Trophoblast cell (in vitro differentiated cells and primary cell): Measurements from ENCODE around the gene TRIM10.

Source experiments
- DNase-seq, 2 donors: peaks; one replicate each; pipeline ENCODE4 v3.0.0-alpha.2; 2016
- H2AFZ ChIP-seq: 2 replicates; pipeline ENCODE4 v1.6.1; 2013; ENCODE audit warnings: low read length, moderate library complexity, mild to moderate bottlenecking; ENCODE audit not compliant: insufficient read depth, poor library complexity
- H2AK5ac ChIP-seq: 2 replicates; pipeline ENCODE4 v1.6.1; 2013; ENCODE audit warnings: mild to moderate bottlenecking, low read length
- H2BK120ac ChIP-seq: 2 replicates; pipeline ENCODE4 v1.6.1; 2013; ENCODE audit warnings: low read length, mild to moderate bottlenecking, moderate library complexity; ENCODE audit not compliant: insufficient read depth, poor library complexity
- H2BK12ac ChIP-seq: 2 replicates; pipeline ENCODE4 v1.6.1; 2013; ENCODE audit warnings: mild to moderate bottlenecking, low read length, moderate library complexity
- H2BK5ac ChIP-seq: 2 replicates; pipeline ENCODE4 v1.6.1; 2013; ENCODE audit warnings: low read length, low read depth, moderate library complexity, mild to moderate bottlenecking; ENCODE audit not compliant: poor library complexity
- H3K14ac ChIP-seq: 2 replicates; pipeline ENCODE4 v1.6.1; 2013; ENCODE audit warnings: mild to moderate bottlenecking, low read length
- H3K18ac ChIP-seq: 2 replicates; pipeline ENCODE4 v1.6.1; 2013; ENCODE audit warnings: mild to moderate bottlenecking, low read length
- H3K23ac ChIP-seq: 2 replicates; pipeline ENCODE4 v1.6.1; 2013; ENCODE audit warnings: low read length
- H3K27ac ChIP-seq: 2 replicates; pipeline ENCODE4 v1.5.1; 2013; ENCODE audit warnings: low read depth, mild to moderate bottlenecking, inconsistent platforms, low read length, moderate library complexity
- H3K27me3 ChIP-seq: 2 replicates; pipeline ENCODE4 v1.6.1; 2013; ENCODE audit warnings: inconsistent platforms, mild to moderate bottlenecking, low read length, moderate library complexity; ENCODE audit not compliant: insufficient read depth
- H3K36me3 ChIP-seq, 2 experiments: 1 replicate in 1 of 2; 2 replicates in 1 of 2; pipeline ENCODE4 v1.6.1; 2013; ENCODE audit warnings: low read length in 2 of 2, mild to moderate bottlenecking in 2 of 2, moderate library complexity in 1 of 2; ENCODE audit not compliant: insufficient read depth in 2 of 2, control insufficient read depth in 1 of 2
- H3K4ac ChIP-seq: 2 replicates; pipeline ENCODE4 v1.6.1; 2013; ENCODE audit warnings: low read depth, mild to moderate bottlenecking, low read length, moderate library complexity
- H3K4me1 ChIP-seq, 2 experiments: 1 replicate in 1 of 2; 2 replicates in 1 of 2; pipeline ENCODE4 v1.6.1; 2013; ENCODE audit warnings: low read length in 2 of 2, mild to moderate bottlenecking in 2 of 2, moderate library complexity in 1 of 2; ENCODE audit not compliant: insufficient read depth in 2 of 2, control insufficient read depth in 1 of 2
- H3K4me2 ChIP-seq: 2 replicates; pipeline ENCODE4 v1.6.1; 2013; ENCODE audit warnings: inconsistent platforms, mild to moderate bottlenecking, low read length, moderate library complexity
- H3K4me3 ChIP-seq: 2 replicates; pipeline ENCODE4 v1.5.1; 2013; ENCODE audit warnings: mild to moderate bottlenecking, low read depth, low read length, inconsistent platforms
- H3K79me1 ChIP-seq: one replicate; pipeline ENCODE4 v1.6.1; 2013; ENCODE audit warnings: low read length
- H3K79me2 ChIP-seq: 2 replicates; pipeline ENCODE4 v1.6.1; 2013; ENCODE audit warnings: low read length, mild to moderate bottlenecking; ENCODE audit not compliant: control insufficient read depth, insufficient read depth, poor library complexity
- H3K9ac ChIP-seq: 2 replicates; pipeline ENCODE4 v1.6.1; 2013; ENCODE audit warnings: mild to moderate bottlenecking, low read length
- H3K9me3 ChIP-seq: 2 replicates; pipeline ENCODE4 v1.6.1; 2013; ENCODE audit warnings: low read depth, mild to moderate bottlenecking, control low read depth, inconsistent platforms, low read length; ENCODE audit not compliant: insufficient read depth
- H4K12ac ChIP-seq: 2 replicates; pipeline ENCODE4 v1.6.1; 2013; ENCODE audit warnings: low read depth, mild to moderate bottlenecking, low read length, moderate library complexity
- H4K8ac ChIP-seq: 2 replicates; pipeline ENCODE4 v1.6.1; 2013; ENCODE audit warnings: low read depth, mild to moderate bottlenecking, low read length, moderate library complexity
- H4K91ac ChIP-seq: one replicate; pipeline ENCODE4 v1.6.1; 2013; ENCODE audit warnings: low read depth, mild to moderate bottlenecking, low read length, moderate library complexity
- WGBS: extraction: QIAGEN DNeasy Blood & Tissue Kit; methylation state at CpG from one replicate; pipeline ENCODE4 v1.1.7; 2013; ENCODE audit warnings: missing lambda C conversion rate; ENCODE audit not compliant: insufficient read length, insufficient coverage; ENCODE audit errors: extremely low coverage; 5-methylcytosine and 5-hydroxymethylcytosine counted together

The TRIM10 gene

DNA sequence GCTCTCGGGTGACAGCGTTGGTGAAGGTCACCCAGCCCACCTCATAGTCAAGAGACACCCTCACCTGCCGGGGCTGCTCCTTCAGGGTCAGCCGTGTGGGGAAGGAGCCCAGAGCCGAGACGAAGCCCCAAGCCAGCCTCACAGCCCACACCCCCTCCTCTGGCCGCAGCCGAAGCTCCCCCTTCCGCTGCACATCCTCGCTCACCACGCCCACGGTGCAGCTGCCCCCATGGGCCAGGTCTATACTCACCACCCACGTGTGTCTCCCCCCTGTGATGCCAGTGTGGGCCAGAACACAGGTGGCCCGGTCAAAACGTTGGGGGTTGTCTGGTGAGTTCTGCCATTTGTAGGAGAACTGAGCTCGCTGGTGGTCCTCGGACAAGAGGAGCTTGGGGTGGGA lies 7.0 kb downstream of the TRIM10 start:
- H3K4me3 ChIP-seq = no peak overlapping the region
- no peak overlapping the region for H2BK120ac ChIP-seq
- no peak overlapping the region for H2AK5ac ChIP-seq
- H3K79me2 ChIP-seq = no peaks in the 10 kb centered on the region
- H3K18ac ChIP-seq = no peak overlapping the region
- H3K9ac ChIP-seq = no peak overlapping the region
- H3K79me1 ChIP-seq = no peaks in the 10 kb centered on the region
- no peak overlapping the region for H3K4ac ChIP-seq
- H3K4me1 ChIP-seq = no peaks in the 10 kb centered on the region
- H3K14ac ChIP-seq = no peak overlapping the region
- H2AFZ ChIP-seq = no peak overlapping the region
- no peak overlapping the region for H2BK12ac ChIP-seq
- no peak for DNase-seq
- no peak overlapping the region for H3K27ac ChIP-seq
- no peaks in the 10 kb centered on the region for H3K27me3 ChIP-seq
- H4K8ac ChIP-seq = no peak overlapping the region
- H4K91ac ChIP-seq = no peak overlapping the region
- H3K9me3 ChIP-seq = no peaks in the 10 kb centered on the region
- WGBS = no CpG with 5 or more reads among the region's 17 CpGs
- H3K36me3 ChIP-seq = no peaks in the 10 kb centered on the region
- H2BK5ac ChIP-seq = no peak overlapping the region
- H3K23ac ChIP-seq = no peak overlapping the region
- no peak overlapping the region for H4K12ac ChIP-seq
- H3K4me2 ChIP-seq = no peak overlapping the region

DNA sequence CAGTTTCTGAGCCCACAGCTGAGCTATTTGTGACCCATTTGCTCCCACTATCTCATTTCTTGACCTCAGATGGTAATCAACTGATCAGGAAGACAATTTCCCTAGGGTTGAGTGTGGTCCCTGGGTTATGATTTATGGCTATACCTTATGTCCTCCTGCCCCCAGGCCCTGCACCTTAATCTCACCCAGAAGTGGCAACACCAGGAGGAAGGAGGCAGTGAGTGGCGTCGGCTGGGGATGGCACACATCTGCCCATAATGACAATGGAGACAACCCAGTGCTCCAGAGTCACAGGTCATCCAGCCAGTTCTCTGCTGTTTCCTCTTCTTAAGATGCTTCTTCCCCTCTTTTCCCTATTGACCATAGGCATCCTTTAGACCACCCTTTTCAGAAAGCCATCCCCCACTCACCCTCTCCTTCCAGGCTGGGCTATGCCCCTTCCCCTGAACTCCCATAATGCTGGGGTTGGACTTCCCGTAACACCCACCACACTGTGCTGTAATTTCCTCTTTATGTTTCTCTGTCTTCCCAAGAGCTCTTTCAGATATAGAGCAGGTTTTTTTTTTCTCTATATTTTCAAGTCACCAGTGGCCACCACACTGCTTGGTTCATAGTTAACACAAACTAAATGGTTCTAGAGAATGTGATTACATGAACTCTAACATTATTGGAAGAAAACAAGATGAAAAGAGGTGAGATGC lies 8.0 kb downstream of the TRIM10 start:
- Histone ChIP-seq H2BK120ac (no peak overlapping the region), H3K79me1 (no peaks in the 10 kb centered on the region), H3K4ac (no peak overlapping the region), H3K4me2 (no peak overlapping the region), H4K12ac (no peak overlapping the region), H3K4me1 (no peaks in the 10 kb centered on the region), H2BK12ac (no peak overlapping the region), H2AK5ac (no peak overlapping the region), H3K14ac (no peak overlapping the region), H3K36me3 (no peaks in the 10 kb centered on the region), H3K9ac (no peak overlapping the region), H3K4me3 (peak overlapping the region; percentile 3), H3K23ac (no peak overlapping the region), H2BK5ac (no peak overlapping the region), H3K79me2 (no peaks in the 10 kb centered on the region), H3K18ac (no peak overlapping the region), H3K27ac (no peak overlapping the region), H2AFZ (no peak overlapping the region), H3K9me3 (no peaks in the 10 kb centered on the region), H4K91ac (no peak overlapping the region), H4K8ac (no peak overlapping the region), H3K27me3 (no peaks in the 10 kb centered on the region)
- WGBS = no CpG with 5 or more reads among the region's 3 CpGs
- DNase-seq = no peak

DNA sequence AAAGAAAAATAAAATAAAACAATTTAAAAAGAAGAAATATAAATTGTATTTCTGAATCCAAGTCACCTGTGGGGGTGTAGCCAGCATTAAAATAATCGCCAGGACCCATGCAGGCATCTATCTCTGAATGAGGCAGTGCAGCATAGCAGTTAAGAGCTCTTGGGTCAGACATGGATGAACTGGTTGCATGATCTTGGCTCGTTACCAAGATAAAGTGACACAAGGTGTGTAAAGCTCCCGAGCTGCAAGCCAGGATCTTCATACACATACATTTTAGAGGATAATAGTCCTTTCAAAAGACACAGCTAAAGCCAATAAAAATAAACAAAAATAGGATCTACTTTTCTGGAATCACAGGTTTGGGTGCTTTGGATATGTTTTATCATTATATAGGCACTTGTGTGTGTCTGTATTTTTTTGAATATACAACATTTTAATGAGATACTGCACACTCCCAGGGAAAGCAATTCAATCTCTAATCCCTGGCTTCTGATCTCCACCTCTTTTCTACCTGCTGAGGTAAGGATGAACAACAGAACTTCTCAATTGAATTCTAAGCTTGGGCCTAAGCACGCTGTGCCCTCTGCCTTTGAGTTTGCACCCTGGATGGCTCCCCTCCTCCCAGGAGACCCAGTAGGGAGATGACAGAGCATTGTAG lies 8.9 kb downstream of the TRIM10 start:
- no peak overlapping the region for H3K4me3 ChIP-seq
- no CpG with 5 or more reads among the region's 4 CpGs for WGBS
- no peak overlapping the region for H3K27ac ChIP-seq
- H2AK5ac ChIP-seq = no peak overlapping the region
- H3K23ac ChIP-seq = no peak overlapping the region
- no peaks in the 10 kb centered on the region for H3K79me2 ChIP-seq
- H4K8ac ChIP-seq = no peak overlapping the region
- no peak overlapping the region for H2BK5ac ChIP-seq
- no peaks in the 10 kb centered on the region for H3K27me3 ChIP-seq
- H2AFZ ChIP-seq = no peak overlapping the region
- no peaks in the 10 kb centered on the region for H3K36me3 ChIP-seq
- H3K18ac ChIP-seq = no peak overlapping the region
- no peaks in the 10 kb centered on the region for H3K9me3 ChIP-seq
- H3K4ac ChIP-seq = no peak overlapping the region
- no peaks in the 10 kb centered on the region for H3K4me1 ChIP-seq
- no peak overlapping the region for H3K4me2 ChIP-seq
- H2BK12ac ChIP-seq = no peak overlapping the region
- no peaks in the 10 kb centered on the region for H3K79me1 ChIP-seq
- no peak overlapping the region for H3K14ac ChIP-seq
- H4K91ac ChIP-seq = no peak overlapping the region
- DNase-seq = no peak
- H3K9ac ChIP-seq = no peak overlapping the region
- no peak overlapping the region for H2BK120ac ChIP-seq
- H4K12ac ChIP-seq = no peak overlapping the region

DNA sequence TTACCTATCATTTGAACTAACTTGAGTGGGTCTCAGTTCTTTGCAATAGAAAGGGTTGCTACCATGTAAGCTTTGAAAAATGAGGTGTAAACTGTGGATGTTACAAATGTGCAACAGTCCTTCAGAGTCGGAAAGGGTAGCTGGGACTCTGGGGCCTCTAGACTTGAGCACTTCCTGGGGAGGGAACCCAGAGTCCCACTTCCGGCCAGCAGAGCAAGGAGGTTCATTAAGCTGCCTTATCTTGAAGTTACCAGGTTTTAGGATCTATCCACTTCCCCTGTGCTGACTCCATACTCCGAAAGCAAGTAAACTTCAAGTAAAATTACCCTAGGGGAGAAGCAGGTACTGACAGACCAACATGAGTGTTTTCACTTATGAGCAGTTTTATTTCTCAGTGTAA lies 9.4 kb downstream of the TRIM10 start:
- no peak overlapping the region for H4K12ac ChIP-seq
- H2BK12ac ChIP-seq = no peak overlapping the region
- H3K4me3 ChIP-seq = no peak overlapping the region
- no peaks in the 10 kb centered on the region for H3K27me3 ChIP-seq
- H3K23ac ChIP-seq = no peak overlapping the region
- no peak overlapping the region for H2BK120ac ChIP-seq
- no peak overlapping the region for H3K4me2 ChIP-seq
- no peaks in the 10 kb centered on the region for H3K9me3 ChIP-seq
- no peak for DNase-seq
- H3K4me1 ChIP-seq = no peaks in the 10 kb centered on the region
- H3K79me2 ChIP-seq = no peaks in the 10 kb centered on the region
- H3K18ac ChIP-seq = no peak overlapping the region
- no peaks in the 10 kb centered on the region for H3K36me3 ChIP-seq
- H4K8ac ChIP-seq = no peak overlapping the region
- no CpG with 5 or more reads among the region's 3 CpGs for WGBS
- H4K91ac ChIP-seq = no peak overlapping the region
- no peaks in the 10 kb centered on the region for H3K79me1 ChIP-seq
- H2AFZ ChIP-seq = no peak overlapping the region
- H3K4ac ChIP-seq = no peak overlapping the region
- no peak overlapping the region for H2AK5ac ChIP-seq
- H3K14ac ChIP-seq = no peak overlapping the region
- no peak overlapping the region for H2BK5ac ChIP-seq
- no peak overlapping the region for H3K27ac ChIP-seq
- no peak overlapping the region for H3K9ac ChIP-seq
